Activated CD4-positive, CD25-positive, alpha-beta regulatory T cell treated with anti-CD3 and anti-CD28 coated beads, Interleukin-2, amount 50 U/mL, for 24 hours (primary cell): Measurements from ENCODE around the gene KIF18A.
"Not testable (repeated sequence)": the region's sequence is repeated elsewhere in the genome, so short reads cannot be mapped to it uniquely, and the experiment has no call there.

Experiments used
- ATAC-seq, 2 donors: fragments of 150-1000 bp; cut with Tn5 transposase; one replicate each; pipeline ENCODE4 v1.10.0; 2021; ENCODE audit warnings: mild to moderate bottlenecking in 1 of 2, moderate library complexity in 1 of 2

The KIF18A gene

GRCh38 chr11:28106353-28107043 is 1.5 kb downstream of the KIF18A start:
- no peak for ATAC-seq

DNA sequence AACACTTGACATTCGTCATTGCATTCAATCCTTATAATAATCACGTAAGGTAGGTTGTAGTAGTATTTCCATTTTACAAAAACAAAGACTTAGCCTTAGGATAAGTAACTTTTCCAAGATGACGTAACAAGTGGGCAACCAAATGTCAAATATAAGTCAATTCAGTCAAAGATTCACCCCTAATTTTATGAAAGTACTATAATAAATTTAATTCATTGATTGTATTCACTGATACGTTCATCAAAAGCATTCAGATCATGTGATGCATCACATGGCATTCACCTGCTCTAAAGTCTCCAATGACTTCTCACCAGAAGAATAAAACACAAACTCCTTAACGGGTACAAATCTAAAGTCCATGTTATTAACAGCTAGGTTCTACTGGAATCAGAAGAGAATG is 2.1 kb downstream of the KIF18A start:
- no peak for ATAC-seq

DNA sequence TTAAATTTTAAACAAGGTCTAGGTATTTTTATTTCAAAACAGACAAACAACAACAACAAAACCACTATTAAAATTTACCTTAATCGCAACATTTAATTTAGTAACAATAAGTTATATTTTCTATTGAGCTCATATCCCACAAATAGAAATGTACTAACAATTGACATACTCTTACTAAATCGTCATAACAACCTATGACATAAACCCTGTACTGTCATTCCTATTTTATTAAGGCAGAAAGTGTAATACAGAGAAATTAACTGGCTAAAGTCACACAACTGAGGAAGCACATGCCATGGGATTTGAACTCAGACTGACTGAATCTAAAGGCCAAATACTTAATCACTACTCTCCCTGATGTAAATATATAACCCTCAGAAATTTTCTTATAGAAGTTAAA is 3.0 kb downstream of the KIF18A start:
- no peak for ATAC-seq

- no peak for ATAC-seq
Measured at GRCh38 chr11:28104425-28104824, 3.5 kb downstream of the KIF18A start.

- ATAC-seq = not testable (repeated sequence)
Measured at GRCh38 chr11:28102300-28102699, 5.7 kb downstream of the KIF18A start.

DNA sequence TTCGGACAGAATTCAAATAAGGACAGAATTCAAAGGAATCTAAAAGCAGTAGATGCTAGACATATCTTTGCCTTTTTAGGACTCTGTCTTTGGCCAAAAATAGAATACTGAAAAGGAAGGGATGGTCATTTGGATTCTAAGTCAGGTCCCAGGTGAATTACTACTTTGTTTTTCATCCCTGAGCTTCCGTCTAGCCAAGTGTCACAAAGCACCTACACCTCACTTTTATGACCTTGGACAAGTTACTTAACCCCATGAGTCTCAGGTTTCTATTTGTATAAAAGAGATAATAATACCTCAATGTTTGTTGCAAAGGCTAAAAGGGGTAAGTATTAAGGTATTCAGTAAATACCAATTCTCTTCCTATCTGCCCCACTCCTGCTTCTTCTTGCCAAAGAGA is 7.3 kb downstream of the KIF18A start:
- ATAC-seq = no peak

- no peak for ATAC-seq
Measured at GRCh38 chr11:28099715-28100114, 8.2 kb downstream of the KIF18A start.

DNA sequence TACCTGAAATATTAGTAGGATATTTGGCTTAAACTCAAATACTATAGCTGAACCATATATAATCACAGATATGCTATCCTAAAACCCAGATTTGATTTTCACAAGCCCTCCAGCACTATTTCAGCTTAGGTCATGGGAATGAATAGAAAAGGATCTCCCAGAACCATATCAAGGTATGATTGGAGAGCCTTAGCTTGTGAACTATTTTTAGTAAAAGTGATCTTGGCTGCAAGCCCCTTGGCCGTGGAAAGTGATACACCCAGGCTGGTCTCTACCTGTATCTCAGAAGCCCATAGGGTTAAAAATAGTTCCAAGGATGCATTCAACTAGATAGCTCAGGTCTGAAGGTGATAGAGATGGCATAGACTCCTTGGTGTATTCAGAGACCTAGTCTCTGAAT is 9.7 kb downstream of the KIF18A start:
- no peak for ATAC-seq

DNA sequence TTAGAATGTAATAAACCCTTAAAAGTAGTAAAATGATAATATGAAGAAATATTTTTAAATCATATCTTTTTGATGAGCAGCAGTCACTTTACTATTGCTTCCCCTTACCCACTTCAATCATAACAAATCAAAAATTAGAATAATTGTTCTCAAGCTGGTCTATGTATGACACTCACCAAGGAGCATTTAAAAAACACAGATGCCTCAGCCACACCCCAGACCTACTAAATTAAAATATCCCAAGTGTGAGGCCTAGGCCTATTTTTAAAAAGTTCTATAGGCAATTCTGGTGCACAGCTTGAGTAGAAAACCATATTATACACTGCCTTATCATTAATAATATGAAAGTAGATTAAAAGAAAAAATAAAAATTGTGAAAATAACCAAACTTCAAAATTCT is 15.2 kb downstream of the KIF18A start:
- ATAC-seq = no peak

DNA sequence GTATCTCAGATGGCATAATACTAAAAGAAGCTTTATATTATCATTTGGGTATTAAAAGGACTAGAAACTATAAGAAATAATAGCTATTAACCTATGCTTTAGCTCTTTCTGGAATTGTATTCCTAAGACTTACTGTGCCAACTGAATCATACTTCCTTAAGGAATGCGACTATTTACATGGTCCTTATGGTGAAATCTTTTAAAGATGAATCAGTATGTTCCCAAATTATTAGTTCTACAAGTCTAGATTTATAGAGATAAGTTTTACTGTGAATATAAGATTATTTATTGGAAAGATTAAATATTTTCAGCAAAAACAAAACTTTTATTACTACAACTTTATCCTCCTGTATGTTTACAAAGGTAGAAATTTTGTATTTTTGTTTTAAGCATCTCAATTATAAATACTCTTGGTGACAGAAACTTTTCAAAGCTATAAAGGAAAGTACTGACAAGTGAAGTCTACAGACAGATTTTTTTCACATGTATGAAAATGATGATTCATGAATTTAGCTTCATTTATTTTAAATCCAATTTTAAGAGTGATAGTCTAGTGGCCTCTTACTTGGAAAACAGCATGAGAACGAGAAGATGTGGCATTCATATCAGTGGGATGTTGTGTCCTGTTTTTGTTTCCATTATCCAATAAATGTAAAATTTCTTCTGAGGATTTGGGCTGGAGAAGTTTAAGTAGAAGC is 17.8 kb downstream of the KIF18A start:
- ATAC-seq = no peak

DNA sequence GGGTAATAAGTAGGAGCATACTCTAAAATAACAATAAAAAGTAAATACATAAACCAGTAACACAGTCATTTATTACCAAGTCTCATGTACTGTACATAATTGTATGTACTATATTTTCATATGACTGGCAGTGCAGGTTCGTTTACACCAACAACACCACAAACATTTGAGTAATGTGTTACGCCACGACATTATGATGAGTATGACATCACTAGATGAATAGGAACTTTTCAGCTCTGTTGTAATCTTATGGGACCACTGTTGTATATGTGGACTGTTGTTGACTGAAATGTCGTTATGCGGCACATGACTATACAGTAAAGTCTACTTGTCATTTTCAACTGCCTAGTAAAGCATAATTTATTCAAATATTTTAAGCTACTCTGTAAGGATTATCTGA is 18.6 kb downstream of the KIF18A start:
- ATAC-seq = peak; percentile 32 to 43

- ATAC-seq = not testable (repeated sequence)
Measured at GRCh38 chr11:28087693-28088092, 20.3 kb downstream of the KIF18A start.

DNA sequence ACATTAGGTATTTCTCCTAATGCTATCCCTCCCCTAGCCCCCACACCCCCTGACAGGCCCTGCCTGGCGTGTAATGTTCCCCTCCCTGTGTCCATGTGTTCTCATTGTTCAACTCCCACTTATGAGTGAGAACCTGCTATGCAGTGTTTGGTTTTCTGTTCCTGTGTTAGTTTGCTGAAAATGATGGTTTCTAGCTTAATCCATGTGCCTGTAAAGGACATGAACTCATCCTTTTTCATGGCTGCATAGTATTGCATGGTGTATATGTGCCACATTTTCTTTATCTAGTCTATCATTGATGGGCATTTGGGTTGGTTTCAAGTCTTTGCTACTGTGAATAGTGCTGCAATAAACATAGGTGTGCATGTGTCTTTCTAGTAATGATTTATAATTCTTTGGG is 20.8 kb downstream of the KIF18A start:
- not testable (repeated sequence) for ATAC-seq

- no peak for ATAC-seq
Measured at GRCh38 chr11:28086569-28086968, 21.4 kb downstream of the KIF18A start.

- ATAC-seq = no peak
Measured at GRCh38 chr11:28083118-28083517, 24.8 kb downstream of the KIF18A start.

GRCh38 chr11:28077521-28077920 is 30.4 kb downstream of the KIF18A start:
- ATAC-seq = no peak

DNA sequence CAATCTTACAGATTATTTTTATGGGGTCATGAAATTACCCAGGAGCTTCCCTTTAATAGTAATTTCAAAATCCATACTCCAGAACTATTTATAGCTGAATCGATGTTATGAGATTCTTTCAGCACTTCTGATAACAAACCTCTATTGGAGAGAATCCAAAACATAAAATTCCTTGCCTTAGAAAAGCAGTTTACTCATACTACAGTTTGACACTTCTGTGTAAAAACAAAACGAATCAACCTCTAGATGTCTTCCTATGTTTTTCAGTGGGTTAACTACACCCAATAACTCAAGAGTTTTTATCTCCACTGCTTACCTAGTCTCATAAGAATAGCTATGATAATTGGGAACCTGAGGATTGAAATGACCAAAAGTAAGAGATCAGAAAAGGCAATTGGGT is 35.6 kb downstream of the KIF18A start:
- no peak for ATAC-seq

DNA sequence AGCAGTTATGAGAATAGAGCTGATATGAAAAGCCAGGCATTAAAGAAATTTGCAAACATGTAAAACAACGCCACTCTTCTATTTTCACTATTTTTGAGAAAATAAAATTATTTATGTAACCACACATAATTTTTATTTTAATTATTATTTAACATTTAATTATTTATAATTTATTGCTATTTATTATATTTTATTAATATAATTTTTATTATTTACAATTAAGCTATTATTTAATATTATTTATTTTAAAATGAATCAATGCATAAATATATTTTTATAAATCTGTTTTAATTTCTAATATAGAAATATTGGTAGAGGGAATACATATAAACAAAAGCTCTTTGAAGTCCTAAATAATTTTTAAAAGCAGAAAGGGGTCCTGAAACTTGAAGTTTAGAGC is 36.7 kb downstream of the KIF18A start:
- no peak for ATAC-seq

GRCh38 chr11:28058333-28058732 is 49.6 kb downstream of the KIF18A start:
- no peak for ATAC-seq

- ATAC-seq = no peak
Measured at GRCh38 chr11:28054821-28055220, 53.1 kb downstream of the KIF18A start.

GRCh38 chr11:28049338-28050216 is 58.4 kb downstream of the KIF18A start:
- ATAC-seq = no peak

DNA sequence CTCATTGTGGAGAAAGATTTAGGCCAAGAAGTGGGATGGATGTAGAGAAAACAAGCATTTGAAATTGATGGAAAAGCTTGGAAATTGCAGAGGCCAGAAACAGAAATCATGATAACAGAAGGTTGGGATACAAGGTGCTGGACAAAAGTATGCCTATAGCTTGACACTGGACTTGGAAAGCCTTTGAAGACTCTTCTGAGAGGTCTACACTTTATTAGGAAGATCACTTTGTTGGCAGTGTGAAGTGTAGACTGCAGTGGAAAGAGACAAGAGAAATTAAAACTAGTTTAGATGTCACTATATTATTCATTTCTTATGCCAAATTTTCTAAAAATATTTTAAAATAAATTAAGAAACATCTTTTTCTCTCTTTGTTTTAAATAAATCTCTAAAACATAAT is 59.1 kb downstream of the KIF18A start:
- no peak for ATAC-seq

- no peak for ATAC-seq
Measured at GRCh38 chr11:28043930-28044709, 63.8 kb downstream of the KIF18A start.
